GM12874 (cell line): ENCODE data around the gene PDCD1LG2.

Experiments
- TF ChIP-seq, protein P1 (sequence below): IDR thresholded peaks from 2 replicates; pipeline ENCODE4 v1.5.1; 2011; ENCODE audit warnings: low read depth, mild to moderate bottlenecking, control low read depth, low read length, moderate library complexity; ENCODE audit not compliant: insufficient read depth

PDCD1LG2 gene

DNA sequence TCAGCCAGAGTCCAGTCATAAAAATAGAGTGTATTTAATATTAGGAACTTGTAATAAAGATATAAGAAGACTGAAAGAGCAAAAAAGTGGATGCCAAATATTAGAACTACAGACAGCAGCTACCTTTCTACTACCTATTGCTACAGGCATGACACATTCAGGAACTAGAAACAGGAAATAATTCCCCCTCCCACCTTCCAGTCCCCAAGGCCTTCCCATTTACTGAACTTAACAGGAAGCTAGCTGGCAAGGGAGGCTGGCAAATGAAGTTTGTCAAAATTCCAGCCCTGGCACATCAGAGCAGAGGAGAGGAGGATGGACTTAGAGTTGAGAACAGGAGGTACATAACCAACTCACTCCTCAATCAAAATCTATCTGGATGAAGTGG lies 68.4 kb downstream of the PDCD1LG2 start:
- TF ChIP-seq, protein P1, sequence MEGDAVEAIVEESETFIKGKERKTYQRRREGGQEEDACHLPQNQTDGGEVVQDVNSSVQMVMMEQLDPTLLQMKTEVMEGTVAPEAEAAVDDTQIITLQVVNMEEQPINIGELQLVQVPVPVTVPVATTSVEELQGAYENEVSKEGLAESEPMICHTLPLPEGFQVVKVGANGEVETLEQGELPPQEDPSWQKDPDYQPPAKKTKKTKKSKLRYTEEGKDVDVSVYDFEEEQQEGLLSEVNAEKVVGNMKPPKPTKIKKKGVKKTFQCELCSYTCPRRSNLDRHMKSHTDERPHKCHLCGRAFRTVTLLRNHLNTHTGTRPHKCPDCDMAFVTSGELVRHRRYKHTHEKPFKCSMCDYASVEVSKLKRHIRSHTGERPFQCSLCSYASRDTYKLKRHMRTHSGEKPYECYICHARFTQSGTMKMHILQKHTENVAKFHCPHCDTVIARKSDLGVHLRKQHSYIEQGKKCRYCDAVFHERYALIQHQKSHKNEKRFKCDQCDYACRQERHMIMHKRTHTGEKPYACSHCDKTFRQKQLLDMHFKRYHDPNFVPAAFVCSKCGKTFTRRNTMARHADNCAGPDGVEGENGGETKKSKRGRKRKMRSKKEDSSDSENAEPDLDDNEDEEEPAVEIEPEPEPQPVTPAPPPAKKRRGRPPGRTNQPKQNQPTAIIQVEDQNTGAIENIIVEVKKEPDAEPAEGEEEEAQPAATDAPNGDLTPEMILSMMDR: no peak

DNA sequence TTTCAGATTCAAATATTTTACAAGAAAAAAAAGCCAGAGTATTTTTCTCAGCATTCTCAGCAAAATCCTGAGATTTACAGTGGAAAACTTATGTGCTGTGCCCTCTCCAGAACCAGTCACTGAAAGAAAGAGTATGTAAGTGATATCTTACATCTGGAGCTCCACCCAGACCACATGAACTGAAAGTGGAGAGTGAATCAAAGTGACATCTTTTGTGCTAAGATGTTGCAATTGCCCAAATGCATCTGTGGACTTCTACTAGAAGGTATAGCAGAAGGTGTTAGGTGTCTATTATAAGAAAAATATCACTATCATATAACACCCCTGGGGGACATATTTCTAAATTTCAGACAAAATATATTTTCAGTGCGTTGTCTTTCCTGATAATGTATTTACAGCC lies 69.5 kb downstream of the PDCD1LG2 start:
- TF ChIP-seq, protein P1: no peak

DNA sequence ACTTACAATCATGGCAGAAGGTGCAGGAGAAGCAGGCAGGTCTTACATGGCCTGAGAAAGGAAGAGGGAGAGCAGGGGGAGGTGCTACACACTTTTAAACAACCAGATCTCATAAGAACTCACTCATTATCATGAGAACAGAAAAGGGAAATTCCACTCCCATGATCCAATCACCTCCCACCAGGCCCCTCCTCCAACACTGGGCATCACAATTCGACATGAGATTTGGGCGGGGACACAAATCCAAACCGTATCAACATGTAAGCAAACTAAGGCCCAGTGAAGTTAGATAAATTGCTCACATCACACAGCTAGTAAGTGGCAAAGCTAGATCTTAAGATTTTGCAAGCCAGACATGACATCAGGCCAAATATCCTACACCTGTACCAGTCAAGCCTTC lies 70.3 kb downstream of the PDCD1LG2 start:
- TF ChIP-seq, protein P1: no peak

DNA sequence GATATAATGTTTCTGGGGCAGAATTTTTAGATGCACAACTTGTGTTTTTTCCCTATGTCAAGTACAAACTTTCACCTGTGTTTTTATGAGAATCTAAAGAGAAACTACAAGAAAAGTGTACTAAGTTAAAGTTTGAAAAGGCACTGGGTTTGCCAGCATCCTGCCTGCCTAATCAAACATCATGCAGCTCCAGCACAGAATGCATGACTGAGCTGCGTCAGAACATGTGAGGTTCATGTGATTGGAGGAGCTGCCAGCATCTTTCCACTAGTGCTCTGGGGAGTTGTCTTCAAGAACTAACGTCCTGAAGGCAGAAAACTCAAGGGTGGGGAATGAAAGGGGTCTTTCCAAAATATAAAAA lies 72.5 kb downstream of the PDCD1LG2 start:
- TF ChIP-seq, protein P1: no peak

DNA sequence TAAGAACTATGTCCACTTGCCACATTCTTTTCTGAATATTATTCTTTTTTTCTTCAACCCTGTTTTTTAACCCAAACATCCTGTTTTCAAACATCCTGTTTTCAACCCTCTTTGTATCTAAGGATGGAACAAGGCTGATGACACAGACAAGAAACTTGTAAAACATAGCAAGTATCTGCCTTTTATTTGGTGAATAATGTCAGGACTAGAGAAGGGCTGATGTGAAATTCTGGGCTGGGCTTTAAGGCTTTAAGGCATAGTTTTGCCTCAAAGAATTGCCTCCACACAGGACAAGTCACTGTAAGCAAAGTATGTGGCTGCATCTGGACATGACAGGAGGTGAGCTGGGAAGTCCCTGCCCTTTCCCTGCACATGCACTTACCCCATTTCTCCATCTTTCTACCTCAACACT lies 76.1 kb downstream of the PDCD1LG2 start:
- TF ChIP-seq, protein P1: no peak

DNA sequence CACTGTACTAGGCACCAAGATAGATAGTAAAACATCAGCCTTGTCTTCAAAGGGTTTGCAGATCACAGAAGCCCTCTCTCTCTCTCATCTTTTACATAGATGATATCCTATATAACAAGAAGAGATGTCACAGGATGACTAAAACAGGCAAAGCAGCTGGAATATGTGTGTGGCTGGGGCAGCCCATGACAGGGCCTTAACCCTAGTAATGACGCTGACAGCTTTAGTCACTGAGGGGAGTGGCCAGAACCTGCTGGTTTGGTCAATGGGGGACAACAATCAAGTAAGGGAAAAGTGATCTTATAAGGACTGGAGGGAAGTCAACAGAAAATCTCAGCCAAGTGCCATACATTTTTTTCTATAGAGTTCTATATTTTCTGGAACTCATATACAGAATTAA lies 76.7 kb downstream of the PDCD1LG2 start:
- TF ChIP-seq, protein P1: no peak

DNA sequence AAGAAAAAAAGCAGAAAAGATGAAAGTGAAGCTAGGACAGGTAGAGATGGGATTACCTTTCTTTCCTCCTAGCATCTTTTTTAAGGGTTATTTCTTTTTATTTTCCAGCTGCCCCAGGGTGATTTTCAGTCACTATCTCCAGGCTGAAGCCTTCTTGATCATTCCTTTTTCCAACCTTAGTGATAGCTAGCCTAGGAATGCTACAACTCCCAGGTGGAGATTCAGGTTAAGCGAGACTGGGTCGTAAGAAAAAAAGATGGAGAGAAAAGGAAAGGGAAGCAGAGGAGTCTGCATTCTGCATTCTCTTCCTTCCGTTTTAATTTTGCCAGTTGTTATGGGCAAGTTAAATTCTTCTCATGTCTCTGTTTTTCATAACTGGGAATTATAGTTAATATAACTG lies 81.9 kb downstream of the PDCD1LG2 start:
- TF ChIP-seq, protein P1: no peak

DNA sequence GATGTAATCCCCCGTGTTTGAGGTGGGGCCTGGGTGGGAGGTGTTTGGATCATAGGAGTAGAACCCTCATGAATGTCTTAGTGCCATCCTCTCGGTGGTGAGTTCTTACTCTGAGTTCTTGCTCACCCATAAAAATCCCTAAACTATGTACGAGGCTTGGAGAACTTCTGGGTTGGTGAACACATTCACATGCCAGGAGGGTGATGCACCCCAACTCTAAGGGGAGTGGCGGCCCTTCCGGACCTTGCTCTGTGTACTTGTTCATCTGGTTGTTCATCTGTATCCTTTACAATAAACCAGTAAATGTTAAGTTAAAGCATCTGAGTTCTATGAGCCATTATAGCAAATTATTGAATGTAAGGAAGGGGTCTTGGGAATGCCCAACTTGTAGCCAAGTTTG lies 82.6 kb downstream of the PDCD1LG2 start:
- TF ChIP-seq, protein P1: no peak
